Activated naive CD4-positive, alpha-beta T cell treated with Interleukin-2 at 50 U/mL for 16 hours (primary cell): ENCODE results near the gene CD274.
"Not testable (repeated sequence)": the region's sequence is repeated elsewhere in the genome, so short reads cannot be mapped to it uniquely, and the experiment has no call there.

Experiments used
- DNase-seq: peaks from one replicate; pipeline ENCODE4 v3.0.0-alpha.2; 2020

CD274 gene

DNA sequence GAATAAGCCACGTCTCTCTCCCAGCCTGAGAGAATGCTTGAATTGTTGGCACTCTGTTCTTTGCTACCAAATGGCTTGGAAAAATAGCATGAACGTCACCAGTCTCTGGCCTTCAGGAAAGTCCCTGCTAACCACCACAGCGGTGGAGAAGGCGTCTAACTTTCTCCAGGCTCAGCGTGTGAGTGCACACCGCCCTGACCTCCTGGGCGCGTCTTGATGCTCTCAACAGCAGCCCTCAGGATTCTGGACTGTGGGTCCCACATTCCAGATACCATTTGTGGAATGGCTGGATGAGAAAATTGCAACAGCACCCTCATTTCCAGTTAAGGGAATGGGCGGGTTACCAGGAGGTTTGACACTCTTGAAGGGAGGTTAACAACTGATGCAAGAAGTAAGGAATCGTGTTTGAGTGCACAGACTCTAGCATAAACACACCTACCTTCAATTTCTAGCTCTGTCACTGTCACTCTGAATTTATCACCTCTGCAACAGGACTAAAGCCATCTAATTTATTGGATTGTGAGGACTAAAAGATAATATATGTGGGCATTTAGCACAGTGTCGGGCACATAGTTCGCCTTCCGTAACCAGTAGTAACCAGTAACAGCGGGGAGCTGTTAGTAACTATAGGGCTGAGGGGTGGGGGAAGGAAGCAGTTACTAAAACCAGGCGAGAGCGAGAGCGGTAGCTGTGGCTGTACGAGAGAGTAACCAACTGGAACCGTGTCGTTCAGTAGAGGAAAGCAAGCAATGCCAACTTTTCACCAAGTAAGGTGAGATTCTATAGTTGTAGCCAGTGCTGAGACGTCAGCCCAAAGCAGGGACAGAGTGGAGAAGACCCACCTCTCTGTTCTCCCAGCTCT lies 11.8 kb upstream of the CD274 start:
- DNase-seq = peak; percentile 70

DNA sequence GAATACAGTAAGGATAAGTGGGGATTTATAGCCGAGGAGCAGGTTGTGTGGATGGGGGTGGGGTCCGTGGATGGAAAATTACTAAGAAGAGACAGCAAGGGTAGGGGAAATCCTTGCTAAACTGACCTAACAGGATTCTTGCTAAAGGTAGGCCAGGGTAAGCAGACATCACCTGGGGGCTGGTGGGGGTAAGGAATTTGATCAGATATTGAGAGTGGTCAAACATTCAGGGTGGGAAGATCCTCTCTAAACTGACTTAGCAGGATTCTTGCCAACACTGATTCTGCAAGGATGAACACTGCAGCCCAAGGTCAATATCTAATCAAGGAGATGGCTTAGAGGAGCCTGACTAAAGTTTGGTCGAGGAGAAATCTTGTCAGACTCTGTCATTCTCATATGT lies 9.9 kb upstream of the CD274 start:
- no peak for DNase-seq

DNA sequence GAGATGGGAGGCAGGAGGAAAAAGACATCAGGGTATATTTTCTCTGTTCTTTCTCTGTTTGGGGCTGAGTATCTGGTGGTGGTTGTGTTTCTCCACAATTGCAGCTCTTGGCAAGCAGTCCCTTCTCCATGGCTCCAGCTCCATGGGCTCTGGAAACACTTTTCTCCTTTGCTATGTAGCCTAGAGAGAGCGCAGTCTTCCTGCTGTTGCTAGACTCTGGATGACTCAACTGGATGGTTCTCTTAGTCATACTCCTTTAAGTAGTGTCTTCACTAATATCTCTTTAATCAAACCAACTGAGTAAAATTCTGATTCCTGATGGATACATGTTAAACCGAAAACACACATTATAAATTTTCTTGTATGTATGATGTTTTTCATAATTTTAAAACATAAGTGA lies 9.3 kb upstream of the CD274 start:
- DNase-seq = no peak

GRCh38 chr9:5442400-5443011 lies 7.8 kb upstream of the CD274 start:
- no peak for DNase-seq

- DNase-seq = no peak
Measured at GRCh38 chr9:5443850-5444249, 6.5 kb upstream of the CD274 start.

DNA sequence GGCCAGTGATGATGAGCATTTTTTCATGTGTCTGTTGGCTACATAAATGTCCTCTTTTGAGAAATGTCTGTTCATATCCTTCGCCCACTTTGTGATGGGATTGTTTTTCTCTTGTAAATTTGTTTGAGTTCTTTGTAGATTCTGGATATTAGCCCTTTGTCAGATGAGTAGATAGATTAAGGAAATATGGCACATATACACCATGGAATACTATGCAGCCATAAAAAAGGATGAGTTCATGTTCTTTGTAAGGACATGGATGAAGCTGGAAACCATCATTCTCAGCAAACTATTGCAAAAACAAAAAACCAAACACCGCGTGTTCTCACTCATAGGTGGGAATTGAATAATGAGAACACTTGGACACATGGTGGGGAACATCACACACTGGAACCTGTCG lies 5.2 kb upstream of the CD274 start:
- not testable (repeated sequence) for DNase-seq

DNA sequence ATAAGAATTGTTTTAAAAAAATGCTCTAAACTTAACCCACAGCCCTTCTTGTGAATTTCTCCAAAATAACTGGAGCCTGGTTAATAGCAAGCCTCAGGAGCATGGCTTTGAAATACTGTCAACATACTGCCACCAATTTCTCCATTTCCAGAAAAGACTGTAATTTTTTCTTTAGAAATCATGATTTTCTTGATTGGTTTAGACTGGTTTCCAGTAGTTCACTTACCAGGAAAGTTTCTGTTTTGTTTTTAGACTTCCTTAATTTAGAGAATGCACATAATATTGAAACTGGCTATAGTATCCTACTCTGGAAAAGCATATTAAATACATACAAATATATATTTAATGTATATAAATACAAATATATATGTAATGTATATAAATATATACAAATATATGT lies 4.5 kb upstream of the CD274 start:
- no peak for DNase-seq

DNA sequence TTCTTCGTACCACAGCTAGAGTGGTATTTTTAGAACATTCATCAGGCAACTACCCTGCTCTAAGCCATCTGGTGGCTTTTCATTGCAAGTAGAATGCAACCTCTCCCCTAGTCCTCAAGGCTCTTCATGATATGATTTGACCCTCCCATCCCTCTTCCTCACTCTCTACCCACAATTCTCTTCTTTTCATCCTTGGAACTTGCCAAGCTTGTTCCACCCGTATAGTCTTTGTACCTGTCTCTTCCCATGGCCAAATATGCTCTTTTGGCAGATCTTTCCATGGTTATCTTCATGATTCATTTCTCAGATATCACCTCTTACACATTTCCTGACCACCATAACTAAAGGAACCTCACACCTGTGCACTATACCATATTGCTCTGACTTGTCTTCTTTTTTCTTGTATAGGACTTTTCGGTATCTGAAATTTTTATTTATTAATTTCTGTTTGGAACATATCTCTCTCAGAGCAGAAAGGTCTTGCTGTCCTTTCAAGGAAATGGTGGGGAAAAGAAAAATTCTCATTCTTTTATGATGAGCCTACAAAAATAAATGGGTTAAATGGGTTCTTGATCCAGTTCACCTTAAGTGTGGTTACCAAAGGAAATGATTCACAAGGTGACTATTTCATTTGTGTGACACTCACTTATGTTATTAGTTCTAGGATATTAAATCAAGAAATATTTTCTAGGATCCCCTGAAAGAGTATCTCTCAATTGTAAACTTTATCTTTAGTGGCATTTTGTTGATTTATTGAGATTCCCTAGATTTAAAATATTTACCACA lies 3.7 kb upstream of the CD274 start:
- DNase-seq = no peak

- no peak for DNase-seq
Measured at GRCh38 chr9:5447337-5447736, 3.0 kb upstream of the CD274 start.

DNA sequence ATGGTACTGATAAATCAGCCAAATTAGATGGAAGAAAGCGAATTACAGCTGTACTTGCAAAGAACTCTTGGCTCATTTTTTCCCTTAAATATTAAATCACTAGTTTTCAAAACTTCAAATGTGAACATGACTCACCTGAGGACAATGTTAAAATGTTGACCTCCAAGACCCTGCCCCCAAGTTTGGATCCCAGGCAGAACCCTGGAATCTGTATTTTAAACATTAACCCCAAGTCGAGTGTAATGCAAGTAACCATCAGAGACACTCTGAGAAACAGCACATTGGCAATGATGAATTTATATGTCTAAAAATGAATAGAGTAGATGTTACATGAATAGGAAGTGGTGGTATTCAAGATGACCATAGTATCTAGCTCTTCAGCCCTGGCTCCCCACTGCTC lies 2.3 kb upstream of the CD274 start:
- no peak for DNase-seq

GRCh38 chr9:5448461-5449435 lies 1.6 kb upstream of the CD274 start:
- DNase-seq = no peak

DNA sequence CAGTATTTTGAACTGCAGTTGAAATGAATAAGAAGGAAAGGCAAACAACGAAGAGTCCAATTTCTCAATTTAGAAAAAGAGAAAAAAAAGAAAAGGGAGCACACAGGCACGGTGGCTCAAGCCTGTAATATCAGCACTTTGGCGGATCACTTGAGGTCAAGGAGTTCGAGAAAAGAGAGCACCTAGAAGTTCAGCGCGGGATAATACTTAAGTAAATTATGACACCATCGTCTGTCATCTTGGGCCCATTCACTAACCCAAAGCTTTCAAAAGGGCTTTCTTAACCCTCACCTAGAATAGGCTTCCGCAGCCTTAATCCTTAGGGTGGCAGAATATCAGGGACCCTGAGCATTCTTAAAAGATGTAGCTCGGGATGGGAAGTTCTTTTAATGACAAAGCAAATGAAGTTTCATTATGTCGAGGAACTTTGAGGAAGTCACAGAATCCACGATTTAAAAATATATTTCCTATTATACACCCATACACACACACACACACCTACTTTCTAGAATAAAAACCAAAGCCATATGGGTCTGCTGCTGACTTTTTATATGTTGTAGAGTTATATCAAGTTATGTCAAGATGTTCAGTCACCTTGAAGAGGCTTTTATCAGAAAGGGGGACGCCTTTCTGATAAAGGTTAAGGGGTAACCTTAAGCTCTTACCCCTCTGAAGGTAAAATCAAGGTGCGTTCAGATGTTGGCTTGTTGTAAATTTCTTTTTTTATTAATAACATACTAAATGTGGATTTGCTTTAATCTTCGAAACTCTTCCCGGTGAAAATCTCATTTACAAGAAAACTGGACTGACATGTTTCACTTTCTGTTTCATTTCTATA lies 602 bp upstream of the CD274 start:
- no peak for DNase-seq

DNA sequence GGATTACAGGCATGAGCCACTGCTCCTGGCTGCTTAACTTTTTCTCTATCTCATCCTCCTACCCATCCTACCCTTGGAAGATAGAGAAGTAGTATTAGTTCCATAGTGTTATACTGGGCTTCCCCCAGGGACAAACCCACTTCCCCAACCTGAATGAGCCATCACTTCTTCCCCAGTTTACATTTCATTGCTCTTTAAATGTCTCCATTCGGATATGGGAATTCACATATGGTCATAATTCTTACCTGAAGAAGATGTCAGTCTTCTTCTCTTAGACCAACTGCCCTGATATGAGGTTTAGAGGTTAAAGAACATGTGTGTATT lies 1.9 kb downstream of the CD274 start:
- DNase-seq = no peak

DNA sequence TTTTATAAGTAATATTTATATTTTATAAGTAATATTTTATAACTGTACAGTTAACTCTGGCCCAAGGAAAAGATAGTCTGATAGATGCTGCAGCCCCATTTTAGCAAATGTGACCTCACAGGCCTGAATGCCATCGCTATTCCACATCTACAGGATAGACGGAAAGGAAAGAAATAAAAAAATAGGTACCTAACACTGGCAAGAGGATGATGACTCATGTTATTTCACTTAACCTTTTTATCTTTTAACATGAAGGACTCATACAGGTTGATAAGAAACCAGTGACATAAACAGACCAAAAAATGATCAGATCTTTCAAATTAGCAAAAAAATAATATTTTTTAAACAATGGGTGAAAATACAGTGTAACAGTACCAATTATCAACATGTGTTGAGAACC lies 2.7 kb downstream of the CD274 start:
- DNase-seq = no peak

DNA sequence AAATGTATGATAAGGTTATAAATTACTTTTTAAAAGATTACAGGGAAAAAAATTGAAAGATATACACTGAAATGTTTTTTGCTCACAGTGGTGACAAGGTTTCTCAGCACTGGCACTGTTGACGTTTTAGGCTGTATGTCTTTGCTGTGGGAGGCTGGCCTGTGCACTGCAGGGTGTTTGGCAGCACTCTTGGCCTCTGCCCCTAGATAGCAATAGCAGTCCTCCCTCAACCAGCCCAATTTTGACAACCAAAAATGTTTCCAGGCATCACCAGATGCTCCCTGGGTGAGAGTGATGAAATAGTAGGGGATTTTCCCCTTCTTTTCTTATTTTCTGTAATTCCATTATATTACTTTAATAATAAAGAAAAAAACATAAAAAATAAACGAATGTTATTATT lies 3.3 kb downstream of the CD274 start:
- no peak for DNase-seq

- DNase-seq = no peak
Measured at GRCh38 chr9:5455181-5455580, 4.8 kb downstream of the CD274 start.

- peak; percentile 30 for DNase-seq
Measured at GRCh38 chr9:5459289-5459829, 9.0 kb downstream of the CD274 start.

DNA sequence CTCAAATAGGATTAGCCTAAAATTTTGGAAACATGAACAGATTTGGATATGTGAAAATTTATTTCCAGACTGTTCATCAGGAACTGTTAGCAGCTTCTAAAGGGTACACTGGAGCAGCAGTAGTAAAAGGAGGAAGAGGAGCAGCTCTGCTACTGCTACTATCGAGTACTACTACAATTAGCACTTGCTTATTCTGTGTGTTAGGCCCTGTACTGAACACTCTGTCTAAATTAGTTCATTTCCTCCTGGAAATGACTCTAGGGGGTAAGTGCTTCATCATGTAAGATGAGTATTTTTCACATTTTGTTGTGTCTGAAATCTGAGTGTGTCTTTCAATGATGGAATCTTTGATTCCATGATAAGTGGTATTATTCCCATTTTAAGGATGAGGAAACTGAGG lies 9.8 kb downstream of the CD274 start:
- no peak for DNase-seq

GRCh38 chr9:5464831-5465330 lies 14.5 kb downstream of the CD274 start:
- not testable (repeated sequence) for DNase-seq

DNA sequence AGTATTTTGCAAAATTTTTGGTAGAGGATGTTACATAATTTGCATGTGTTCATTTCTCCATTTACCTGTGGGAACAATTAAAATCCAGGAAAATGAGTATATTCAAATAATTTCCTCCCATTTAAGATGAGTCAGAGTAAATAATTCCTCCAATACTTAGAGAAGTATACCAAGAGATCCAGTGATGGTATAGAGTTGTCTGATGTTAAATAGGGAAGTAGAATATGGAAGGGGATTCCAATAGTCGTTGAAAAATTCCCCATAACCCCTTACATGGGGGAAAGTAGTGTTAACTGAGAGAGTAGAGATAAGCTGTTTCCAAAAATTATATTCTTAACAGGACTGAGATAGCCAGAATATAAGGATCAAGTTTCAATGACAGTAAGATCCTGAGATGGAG lies 15.7 kb downstream of the CD274 start:
- DNase-seq = no peak

DNA sequence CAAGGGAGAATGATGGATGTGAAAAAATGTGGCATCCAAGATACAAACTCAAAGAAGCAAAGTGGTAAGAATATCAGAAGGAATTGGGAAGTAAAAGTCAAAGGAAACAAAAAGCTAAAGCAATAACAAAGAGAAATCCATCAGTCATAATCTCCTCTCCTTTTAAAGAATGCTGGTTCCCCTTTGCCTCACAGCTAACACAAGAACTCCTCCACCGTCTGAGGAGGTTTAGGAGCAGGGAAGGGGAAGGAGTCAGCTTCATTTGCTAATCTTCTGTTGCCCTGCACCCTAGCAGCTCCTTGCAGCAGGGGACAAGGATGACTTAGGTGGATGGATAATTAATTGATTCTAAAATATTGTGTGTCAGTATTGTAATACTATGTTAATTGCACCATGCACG lies 16.4 kb downstream of the CD274 start:
- no peak for DNase-seq
